PC-3 (cell line): Measurements from ENCODE around the gene AFTPH.

ENCODE experiments used
- CTCF ChIP-seq: fragments of 300-600 bp; sonication (generic); conservative IDR thresholded peaks from 2 replicates; pipeline ENCODE4 v1.5.1; 2017; ENCODE audit warnings: antibody characterized with exemption, low read depth, mild to moderate bottlenecking, low read length
- EZH2 ChIP-seq: fragments of 300-600 bp; sonication (generic); IDR thresholded peaks from one replicate; pipeline ENCODE4 v1.6.1; 2017; ENCODE audit warnings: antibody characterized with exemption, mild to moderate bottlenecking, low read length; ENCODE audit not compliant: unreplicated experiment

GRCh38 chr2:64638502-64639120 lies 114.5 kb downstream of the AFTPH start:
- no peak for TF ChIP-seq CTCF
- TF ChIP-seq EZH2, result no peak
